HG02642 (cell line): ENCODE data around the gene CTIF.

Experiments used
- ATAC-seq: cut with Tn5 transposase; IDR thresholded peaks from one replicate; pipeline ENCODE4 v1.9.1; 2021; ENCODE audit warnings: mild to moderate bottlenecking; ENCODE audit not compliant: unreplicated experiment, poor library complexity

CTIF gene

GRCh38 chr18:48777026-48777743 is 238.4 kb downstream of the CTIF start:
- peak; percentile 64 for ATAC-seq

GRCh38 chr18:48777744-48778116 is 238.9 kb downstream of the CTIF start:
- no peak for ATAC-seq

GRCh38 chr18:48778344-48779011 is 239.6 kb downstream of the CTIF start:
- no peak for ATAC-seq

DNA sequence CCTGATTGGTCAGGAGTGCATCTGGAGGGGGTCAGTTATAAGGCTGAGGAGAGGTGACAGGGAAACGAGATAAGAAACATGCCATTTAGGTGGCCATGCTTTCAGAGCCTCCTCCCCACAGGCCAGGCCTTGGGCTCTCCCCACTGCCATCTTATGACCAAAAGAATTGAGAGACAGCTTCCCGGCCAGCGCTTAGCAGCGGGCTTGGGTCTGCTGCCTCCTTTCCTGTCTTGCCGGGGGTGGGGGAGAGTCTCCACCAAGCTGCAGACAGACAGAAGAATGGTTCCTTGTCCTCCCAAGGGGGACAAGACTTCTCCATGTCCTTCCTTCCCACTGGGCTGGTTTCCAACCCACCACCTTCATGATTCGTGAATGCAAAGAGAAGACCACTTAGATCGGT is 240.6 kb downstream of the CTIF start:
- ATAC-seq: no peak

DNA sequence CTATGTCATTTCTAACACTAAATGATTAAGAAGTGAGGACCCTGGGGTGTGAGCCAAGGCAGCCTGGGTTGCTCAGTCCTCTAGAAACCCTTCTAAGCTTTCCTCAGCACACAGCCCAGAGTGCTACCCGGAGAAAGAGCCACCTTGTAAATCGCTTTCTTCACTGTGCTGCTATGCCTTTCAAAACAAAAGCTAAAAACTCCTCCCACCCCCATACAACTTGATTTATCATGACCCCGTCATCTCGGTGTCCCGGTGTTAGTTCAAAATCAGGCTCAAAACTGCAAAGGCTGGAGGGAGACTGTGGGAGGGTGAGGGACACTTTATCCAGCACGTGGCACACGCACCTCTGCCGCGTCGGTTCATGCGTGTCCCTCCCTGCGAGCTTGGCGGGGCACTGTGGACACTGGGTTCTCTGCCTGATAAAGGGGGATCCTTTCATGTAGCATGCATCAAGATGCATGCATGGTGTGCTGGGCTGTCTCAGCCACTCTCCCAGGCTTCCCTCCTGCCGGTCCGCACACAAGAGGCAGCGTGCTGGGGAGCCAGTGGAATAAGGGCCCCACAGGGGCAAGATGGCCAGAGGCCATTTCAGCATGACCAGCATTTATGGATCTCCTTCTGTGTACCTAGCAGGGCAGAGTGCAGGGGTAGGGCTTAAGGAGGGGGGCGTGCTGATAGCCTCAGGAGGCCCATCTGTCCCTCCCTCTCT is 241.5 kb downstream of the CTIF start:
- no peak for ATAC-seq

DNA sequence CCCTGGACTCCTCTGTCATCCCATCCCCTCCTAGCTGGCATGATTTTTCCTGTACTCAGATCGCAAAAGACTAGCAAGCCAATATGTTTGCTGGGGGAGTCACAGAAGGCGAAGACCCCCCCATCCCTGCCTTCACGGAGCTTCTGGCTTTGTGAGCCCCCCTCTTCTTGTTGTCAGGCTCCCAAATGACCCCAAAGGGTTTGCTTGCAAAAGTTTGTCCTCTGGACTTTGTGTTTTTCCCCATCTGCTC is 242.0 kb downstream of the CTIF start:
- no peak for ATAC-seq

GRCh38 chr18:48781163-48781987 is 242.5 kb downstream of the CTIF start:
- no peak for ATAC-seq

DNA sequence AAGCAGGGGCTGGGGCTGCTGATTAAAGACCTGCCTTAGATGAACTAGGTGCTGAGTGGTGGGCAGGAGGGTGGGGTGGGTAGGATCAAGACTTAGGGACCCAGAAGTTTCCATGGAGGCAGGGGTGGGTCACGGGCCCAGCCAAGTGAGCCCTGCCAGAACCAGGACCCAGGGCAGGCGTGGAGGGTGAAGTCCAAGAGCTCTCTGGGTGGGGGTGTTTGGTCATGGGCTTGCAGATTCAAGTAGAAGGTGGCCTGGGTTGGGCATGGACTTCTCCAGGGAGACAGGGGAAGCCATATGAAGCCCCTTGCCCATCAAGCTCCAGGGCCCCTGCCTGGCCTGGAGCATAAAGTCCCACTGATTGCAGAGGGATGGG is 243.1 kb downstream of the CTIF start:
- no peak for ATAC-seq

DNA sequence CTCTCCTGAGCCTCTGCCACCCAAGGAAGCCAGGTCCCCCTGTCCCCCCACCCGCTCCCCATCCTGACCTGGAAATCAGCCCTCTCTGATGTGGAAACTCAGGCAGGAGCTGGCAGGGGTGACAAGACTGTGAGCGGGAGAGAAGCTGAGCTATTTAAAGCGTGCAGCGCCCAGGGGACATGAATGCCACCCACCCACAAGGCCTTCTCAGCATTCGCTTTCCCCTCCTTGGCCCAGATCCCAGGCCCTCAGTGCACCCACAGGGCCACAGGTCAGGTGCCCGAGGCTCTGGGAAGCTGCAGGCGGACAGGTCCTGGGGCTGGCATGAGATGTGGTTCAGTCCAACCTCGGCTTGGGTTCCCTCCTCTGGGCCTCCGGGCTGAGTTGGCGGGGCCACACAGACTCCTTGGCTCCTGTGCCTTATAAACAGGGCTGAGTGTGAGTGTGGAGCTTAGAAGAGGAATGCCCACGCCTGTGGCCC is 243.6 kb downstream of the CTIF start:
- ATAC-seq: no peak

DNA sequence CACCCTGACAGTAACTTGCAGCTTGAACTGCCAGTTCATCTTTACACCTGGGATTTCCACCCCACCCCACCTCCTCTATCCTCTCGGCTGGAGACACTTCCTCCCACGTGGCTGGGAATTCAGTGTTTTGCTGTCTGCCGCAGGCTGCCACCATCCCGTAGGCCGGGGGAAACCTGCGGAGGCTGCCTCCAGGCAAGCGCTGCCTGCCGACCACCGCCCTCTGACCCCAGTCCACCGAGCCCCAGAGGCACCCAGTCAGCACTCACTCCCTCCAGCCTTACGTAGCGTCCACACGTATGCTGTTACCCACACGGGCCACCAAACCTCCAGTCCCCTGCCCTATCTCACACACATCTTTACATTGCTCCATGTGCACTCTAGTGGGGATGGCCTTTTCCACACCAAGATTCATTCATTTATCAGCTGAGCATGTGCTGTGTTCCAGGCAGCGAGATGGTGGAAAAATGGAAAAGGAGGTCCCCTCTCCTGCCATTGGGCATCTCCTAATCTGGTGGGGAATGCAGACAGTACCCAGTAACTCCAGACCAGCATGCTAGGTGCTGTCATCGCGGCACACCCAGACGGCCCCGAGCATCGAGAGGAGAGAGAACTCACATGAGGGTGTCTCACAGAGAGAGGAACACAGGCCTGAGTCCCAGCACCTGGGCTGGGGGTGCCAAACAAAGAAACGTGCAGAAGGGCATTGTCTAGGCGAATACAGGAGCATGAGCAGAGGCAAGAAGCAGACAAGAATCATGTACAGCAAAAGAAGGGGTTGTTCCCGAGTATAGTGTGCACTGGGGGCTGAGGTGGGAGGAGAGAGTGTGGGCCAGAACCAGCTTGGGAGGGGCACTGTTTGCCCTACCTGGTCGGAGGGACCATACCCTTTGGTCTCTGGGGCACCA is 245.0 kb downstream of the CTIF start:
- ATAC-seq: no peak

- ATAC-seq: peak; percentile 16
Observed at GRCh38 chr18:48784656-48785055, 245.8 kb downstream of the CTIF start.

DNA sequence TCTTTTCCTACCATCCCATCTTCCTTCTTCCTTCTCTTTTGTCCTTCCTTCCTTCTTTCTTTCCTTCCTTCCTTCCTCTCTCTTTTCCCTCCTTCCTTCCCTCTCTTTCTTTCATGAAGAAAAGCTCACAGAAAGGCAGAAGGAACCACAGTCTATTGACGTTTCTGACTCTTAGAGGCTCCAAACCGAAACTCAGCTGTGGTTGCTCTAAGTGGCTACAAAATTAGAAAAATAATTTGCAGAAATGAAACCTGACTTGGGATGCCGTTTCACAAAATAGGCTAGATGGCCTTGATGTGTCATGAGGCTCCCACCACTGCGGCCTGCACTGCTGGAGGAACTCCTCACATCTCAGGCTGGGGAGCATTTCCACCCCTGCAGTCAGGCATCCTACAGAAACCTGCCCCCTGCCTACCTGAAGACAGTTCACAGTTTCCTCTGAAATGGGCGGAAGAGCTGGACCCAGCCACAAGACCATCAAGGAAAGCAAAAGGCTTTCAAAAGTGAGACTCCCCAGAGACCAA is 246.3 kb downstream of the CTIF start:
- ATAC-seq: peak; percentile 85

GRCh38 chr18:48785736-48786454 is 247.1 kb downstream of the CTIF start:
- ATAC-seq: no peak

- no peak for ATAC-seq
Observed at GRCh38 chr18:48786455-48787202, 247.8 kb downstream of the CTIF start.

GRCh38 chr18:48787203-48788151 is 248.6 kb downstream of the CTIF start:
- ATAC-seq: no peak

GRCh38 chr18:48788373-48788772 is 249.5 kb downstream of the CTIF start:
- no peak for ATAC-seq

DNA sequence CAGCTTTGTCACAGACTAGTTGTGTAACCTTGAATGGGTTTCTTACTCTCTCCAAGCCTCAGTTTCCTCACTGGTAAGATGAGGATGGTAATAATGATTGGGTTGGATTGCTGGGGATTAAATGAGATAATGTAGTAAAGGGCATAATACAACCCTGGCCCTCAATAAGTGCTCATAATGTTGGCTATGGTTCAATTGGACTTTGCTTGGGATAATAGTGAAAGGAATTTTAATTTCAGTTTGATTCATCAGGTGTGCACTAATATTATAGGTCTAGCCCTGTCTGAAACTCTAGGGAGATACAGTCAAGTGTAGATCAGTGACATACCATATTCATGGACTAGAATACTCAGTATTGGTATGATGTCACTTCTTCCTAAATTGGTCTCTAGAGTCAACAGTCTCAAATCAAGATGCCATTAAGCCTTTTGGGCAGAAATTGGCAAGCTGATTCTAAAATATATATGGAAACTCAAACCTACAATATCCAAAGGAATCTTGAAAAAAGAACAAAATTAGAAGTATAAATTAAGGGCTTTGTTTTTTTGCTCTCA is 250.5 kb downstream of the CTIF start:
- ATAC-seq: no peak
